Epidermal melanocyte (primary cell): ENCODE measurements around the gene STIP1.

Experiments
- DNase-seq: peaks from one replicate; pipeline ENCODE4 v3.0.0; 2011; ENCODE audit warnings: low spot score; ENCODE audit not compliant: insufficient read length

The STIP1 gene

DNA sequence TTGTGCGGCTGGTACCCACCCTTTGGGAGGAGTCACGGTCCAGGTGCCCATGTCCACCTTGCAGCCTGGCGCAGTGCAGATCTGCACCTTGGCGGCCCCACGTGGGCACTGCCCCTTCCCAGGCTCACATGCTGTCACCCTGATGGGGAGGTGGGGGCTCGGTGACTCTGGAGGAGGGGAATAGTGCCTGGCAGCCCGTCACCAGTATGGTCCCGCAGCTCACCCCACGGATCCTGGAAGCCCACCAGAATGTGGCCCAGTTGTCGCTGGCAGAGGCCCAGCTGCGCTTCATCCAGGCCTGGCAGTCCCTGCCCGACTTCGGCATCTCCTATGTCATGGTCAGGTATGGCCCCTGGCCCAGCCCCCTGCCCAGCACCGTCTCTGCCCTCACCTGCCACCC, 34.8 kb downstream of the STIP1 start:
- no peak for DNase-seq

DNA sequence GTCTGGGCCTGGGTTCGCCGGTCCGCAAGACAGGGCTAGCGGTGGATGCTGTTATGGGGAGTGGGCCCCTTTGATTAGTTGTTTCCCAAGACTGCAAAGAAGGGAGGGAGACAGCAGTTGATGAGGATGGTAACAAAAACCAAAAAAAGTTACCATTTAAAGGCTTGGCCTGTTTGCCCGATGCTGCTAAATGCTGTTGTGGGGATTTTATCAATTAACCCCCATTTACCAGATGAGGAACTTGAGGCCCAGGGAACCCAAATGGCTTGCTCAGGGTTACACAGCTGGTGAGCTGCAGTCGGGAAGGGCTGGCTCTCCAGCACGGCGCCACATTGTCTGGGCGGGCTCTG, 36.7 kb downstream of the STIP1 start:
- no peak for DNase-seq

DNA sequence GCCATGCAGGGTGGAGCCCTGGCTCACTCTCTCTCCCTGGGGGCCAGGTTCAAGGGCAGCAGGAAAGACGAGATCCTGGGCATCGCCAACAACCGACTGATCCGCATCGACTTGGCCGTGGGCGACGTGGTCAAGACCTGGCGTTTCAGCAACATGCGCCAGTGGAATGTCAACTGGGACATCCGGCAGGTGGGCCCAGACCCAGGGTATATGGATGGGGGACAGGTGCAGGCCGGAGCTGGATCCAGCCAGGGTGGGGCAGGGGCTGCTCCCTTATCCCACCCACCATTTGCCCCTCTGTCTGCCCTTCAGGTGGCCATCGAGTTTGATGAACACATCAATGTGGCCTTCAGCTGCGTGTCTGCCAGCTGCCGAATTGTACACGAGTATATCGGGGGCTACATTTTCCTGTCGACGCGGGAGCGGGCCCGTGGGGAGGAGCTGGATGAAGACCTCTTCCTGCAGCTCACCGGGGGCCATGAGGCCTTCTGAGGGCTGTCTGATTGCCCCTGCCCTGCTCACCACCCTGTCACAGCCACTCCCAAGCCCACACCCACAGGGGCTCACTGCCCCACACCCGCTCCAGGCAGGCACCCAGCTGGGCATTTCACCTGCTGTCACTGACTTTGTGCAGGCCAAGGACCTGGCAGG, 37.2 kb downstream of the STIP1 start:
- no peak for DNase-seq

DNA sequence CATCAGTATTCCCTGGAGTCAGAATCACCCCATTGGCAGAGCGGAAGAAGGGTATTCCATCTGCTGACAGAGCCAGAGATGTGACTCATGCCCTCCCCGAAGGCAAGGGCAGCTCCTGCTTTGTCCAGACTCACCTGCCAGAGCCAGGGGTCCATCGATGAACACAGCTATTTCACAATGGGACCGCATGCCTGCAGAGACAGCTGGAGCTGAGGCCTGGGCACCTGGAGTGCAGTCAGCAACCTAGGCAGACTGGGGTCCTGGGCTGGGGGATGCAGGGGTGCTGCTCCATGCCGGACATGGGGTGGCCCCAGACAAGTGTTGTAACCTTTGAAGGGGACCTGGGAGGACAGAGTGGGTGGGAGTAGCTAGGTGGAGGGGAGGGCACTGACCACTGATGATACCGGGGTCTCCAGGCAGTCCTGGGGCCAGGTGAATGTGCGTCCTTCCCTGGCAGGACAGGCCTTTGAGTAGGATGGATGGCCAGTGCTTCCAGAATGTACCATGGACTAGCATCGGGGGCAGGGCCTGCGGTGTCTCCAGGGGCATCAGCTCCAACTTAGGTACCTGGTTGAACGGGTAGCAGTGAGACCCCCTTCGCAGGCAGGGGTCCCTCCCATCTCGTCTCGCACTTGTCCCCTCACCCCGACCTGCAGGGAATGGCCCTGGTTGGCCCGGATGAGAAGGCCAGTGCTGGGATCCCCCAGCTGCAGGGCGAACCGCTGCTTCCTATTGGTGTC, 38.4 kb downstream of the STIP1 start:
- DNase-seq, result no peak

DNA sequence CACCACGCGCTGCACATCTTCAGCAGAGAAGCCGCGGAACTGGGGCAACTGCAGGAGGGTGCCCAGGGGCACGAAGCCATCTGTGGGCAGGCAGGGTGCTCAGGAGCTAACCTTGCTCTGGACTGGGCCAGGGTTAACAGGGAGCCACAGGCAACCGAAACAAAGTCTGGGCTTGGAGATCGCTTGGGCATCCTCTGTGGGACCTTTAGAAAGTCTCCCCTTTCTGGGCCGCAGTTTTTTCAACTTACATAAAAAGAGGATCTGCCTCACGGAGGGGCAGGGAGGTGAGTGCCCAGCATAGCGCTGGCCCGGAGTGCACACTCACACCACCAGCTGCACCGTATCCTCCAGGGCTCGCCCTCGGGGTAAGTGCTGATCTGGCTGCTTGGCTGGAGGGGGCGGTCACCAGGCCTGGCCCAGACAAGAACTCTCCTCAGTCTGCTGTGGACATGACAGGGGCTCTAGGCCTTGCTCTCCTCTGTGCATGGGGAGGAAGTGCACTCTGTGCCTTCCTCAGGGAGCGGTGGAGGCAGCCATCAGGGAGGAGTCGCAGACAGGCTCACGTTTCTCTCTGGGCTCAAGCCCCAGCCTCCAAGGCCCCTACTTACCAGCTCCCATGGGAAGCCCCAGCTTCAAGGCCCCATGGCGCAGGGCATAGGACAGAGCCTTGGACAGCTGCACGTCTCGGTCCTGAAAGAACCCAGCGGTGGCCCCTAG, 39.1 kb downstream of the STIP1 start:
- no peak for DNase-seq

DNA sequence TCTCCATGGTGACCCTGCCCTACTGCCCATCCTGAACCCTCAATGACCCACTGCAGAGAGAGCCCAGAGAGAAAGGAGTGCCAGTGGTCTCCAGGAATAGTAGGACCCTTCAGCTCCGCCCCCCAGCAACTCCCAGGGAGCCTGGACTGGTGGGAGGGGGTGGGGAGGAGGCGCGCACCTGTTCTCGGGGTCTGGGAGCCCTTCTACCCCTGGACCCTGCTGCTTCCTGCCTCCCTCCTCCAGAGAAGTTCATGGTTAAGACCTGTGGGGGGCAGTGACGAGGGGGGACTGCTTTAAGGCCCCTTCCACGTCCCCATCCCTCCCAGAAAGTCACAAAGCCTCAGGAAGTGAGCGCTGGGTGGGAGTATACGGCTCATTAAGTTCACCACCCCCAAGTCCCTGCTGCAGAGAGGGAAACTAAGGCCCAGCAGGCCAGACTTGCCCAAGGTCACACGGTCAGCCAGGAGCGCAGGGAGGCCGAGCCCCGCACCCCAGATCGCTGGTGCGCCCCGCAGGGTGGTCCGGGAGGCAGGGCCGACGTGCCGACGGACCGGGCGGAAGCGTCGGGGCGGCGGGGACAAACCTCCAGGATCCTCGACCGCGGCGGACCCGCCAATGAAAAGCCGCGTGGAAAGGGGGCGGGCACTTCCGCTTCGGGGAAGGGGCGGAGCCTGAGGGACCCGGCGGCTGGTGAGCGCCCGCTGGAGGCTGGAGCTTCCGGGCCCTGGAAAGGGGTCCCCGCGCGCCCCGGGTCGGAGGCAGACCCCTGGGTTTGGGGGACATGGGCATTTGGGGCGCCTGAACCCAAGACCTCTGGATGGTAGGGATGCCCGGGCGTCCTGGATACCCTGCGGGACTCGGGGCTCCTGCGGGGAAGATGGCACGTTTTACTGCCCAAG, 39.9 kb downstream of the STIP1 start, which contains the start of the genes NUDT22 and TRPT1:
Gene NUDT22 (plus strand): TSS at position 667 of the 899 bp plus-strand sequence. CDS start 379 bp downstream, outside the sequence.
Gene TRPT1 (minus strand): TSS at position 579 of the 899 bp plus-strand sequence. CDS start 326 bp downstream, at position 253.
- DNase-seq, result peak; percentile 94

DNA sequence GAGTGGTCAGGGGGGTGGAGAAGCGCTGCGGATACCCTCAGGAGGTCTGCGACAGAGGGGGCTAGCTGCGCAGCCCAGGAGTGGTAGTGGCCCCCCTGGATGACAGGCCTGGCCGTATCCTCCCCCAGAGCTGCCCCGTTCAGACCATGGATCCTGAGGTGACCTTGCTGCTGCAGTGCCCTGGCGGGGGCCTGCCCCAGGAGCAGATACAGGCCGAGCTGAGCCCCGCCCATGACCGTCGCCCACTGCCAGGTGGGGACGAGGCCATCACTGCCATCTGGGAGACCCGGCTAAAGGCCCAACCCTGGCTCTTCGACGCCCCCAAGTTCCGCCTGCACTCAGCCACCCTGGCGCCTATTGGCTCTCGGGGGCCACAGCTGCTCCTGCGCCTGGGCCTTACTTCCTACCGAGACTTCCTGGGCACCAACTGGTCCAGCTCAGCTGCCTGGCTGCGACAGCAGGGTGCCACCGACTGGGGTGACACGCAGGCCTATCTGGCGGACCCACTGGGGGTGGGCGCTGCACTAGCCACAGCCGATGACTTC, 40.6 kb downstream of the STIP1 start:
- DNase-seq, result no peak

DNA sequence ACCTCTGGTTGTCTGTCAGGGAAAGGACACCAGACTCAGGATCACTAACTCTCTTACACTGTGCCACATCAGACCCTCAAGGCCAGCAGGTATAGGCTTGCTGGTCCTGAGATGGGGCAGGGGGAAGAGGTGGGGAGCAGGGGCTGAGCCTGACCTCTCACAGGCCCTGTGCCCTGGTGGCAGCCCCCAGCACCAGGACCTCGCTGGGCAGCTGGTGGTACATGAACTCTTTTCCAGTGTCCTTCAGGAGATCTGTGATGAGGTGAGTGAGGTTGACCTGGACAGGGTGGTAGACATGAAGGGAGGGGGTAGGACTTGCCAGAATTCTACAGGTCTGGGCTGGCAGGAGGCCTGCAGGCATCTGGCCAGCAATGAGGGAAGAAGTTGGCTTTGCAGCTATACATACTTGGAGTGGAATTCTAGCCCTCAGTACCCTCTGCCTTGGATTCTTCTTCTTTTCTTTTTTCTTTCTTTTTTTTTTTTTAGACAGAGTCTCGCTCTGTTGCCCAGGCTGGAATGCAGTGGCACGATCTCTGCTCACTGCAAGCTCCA, 41.5 kb downstream of the STIP1 start:
- DNase-seq, result no peak

DNA sequence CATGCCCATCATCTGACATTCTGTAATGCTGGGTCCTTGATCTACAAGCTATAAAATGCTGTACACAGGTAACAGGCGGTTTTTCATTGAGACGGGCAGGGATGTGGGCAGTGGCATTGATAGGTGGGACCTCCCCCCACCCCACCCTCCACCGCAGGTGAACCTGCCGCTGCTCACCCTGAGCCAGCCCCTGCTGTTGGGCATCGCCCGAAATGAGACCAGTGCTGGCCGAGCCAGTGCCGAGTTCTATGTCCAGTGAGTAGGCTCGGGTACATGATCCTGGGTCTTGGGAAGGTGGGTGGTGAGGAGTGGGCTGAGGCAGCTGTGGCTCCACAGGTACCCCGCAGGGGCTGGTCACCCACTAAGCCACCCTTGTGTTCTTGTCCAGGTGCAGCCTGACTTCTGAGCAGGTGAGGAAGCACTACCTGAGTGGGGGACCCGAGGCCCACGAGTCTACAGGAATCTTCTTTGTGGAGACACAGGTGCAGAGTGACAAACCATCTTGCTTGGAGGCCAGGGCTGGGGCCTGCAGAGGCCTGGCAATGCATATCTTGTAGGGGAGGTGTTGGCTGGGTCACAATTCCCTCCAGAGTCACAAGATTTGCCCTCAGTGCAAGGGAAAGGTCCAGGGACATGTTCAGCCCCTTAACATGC, 43.2 kb downstream of the STIP1 start:
- DNase-seq, result no peak

DNA sequence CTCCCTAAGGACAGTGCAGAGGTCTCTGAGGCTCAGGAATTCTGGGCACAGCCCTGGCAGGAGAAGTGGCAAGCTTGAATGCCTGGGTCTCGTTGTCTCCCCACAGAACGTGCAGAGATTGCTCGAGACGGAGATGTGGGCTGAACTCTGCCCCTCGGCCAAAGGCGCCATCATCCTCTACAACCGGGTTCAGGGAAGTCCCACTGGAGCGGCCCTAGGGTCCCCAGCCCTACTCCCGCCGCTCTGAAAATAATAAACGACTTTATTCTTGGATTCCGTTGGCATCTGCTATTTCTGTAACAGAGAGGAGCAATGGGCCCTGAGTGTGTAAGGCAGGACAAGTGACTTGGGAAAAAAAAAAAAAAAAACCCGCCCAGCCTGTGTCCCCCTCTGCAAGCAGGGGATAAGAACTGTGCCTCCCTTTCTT, 43.8 kb downstream of the STIP1 start:
- DNase-seq, result no peak

DNA sequence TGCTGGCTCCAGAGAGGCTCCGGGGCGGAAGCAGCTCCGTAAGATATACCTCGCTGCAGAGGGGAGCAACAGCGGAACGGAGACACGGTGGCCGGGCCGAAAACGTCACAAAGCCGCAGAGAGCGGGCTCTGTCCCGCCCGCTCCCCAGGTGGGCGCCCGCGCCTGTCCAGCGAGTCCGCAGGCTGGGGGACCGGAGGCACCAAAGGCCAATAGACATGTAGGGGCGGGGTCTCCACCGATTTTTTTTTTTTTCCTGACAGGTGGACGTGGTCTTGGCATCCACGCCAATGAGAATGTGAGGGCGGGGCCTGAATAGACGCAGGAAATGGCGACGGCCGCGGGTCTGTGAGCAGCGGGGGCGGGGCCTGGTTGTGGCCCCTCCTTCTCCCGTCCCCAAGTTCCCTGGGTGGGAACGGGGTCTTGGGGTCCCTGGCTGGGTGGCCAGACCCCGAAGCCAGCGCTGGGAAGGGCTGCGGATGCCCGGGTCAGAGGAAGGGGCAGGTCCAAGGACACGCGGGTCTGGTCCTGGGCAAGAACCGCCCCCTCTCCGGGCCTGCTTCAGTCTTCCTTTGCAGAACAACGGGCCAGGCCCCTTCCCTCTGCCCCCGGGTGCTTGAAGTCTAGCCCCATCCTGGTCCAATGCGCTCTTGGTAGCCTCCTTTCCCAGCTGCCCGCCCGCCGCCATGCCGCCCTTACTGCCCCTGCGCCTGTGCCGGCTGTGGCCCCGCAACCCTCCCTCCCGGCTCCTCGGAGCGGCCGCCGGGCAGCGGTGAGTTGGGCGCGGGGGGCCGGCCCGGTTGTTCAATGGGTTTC, 44.4 kb downstream of the STIP1 start, which contains the start of gene DNAJC4:
Gene DNAJC4 (plus strand): TSS at position 378 of the 814 bp plus-strand sequence. CDS start 307 bp downstream, at position 685.
- DNase-seq, result peak; percentile 79

DNA sequence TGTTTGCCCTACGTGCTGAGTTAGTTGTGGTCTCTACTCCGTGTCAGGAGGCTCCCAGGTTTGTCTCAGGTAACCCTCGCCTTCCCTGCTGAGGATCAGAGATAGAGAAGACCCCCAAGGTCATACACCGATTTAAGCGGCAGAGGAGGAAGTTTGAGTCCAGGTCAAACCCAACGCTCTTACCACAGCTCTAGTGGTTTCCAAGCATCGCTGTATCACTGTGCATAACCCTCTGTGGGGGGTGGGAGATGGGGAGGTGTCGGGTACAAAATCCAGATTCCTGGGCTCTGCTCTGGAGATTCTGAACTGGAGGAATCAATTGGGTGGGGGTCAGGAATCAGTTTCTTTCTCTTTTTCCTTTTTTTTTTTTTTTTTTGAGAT, 45.0 kb downstream of the STIP1 start:
- no peak for DNase-seq

DNA sequence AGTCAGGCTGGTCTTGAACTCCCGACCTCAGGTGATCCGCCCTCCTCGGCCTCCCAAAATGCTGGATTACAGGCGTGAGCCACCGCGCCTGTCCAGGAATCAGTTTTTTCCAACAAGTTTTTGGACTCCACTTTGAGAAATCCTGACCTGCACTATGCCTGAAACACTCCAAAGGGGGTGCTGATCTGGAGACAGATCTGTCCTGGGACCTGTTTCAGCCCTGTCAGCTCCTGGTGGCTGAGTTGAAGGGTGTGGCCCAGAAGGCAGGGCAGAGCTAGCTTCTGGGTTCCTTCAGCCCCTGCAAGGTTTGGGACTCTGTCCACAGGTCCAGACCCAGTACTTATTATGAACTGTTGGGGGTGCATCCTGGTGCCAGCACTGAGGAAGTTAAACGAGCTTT, 45.6 kb downstream of the STIP1 start:
- DNase-seq, result no peak

DNA sequence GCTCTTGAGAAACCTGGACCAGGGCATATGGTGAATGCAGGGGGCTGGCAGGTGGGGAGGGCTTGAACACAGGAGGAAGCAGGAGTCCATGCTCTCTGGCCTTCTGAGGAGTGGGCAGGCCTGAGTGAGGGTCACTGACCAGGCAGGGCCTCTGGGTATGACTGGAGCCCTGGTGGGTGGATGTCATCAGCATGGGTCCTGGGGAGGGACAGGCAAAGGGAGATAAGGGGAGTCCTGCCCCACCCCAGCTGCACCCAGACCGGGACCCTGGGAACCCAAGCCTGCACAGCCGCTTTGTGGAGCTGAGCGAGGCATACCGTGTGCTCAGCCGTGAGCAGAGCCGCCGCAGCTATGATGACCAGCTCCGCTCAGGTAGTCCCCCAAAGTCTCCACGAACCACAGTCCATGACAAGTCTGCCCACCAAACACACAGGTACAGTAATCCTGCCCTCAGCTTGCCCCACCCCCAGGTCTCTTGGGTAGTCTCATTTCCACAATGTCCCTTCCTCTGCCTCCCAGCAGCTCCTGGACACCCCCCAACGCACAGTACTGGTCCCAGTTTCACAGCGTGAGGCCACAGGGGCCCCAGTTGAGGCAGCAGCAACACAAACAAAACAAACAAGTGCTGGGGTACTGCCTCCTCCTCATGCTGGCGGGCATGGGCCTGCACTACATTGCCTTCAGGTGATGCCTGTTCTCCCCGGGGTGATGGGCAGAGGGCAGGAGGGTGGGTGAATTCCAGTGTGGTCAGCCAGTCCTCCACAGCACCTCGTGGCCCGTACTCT, 46.4 kb downstream of the STIP1 start:
- no peak for DNase-seq

DNA sequence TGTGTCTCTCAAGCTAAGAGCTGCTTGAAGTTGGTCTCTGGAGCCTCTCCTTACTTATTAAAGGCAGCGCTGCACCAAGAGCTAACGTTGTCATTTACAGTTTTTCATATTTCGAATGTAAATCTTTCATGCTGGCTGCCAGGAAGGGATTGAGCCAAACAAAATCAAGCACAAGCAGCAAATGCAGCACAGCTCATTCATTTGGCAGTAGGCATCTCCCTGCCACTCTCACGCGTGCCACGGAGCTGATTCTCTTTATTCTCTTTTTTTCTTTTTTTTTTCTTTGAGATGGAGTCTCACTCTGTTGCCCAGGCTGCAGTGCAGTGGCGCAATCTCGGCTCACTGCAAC, 47.0 kb downstream of the STIP1 start:
- no peak for DNase-seq

DNA sequence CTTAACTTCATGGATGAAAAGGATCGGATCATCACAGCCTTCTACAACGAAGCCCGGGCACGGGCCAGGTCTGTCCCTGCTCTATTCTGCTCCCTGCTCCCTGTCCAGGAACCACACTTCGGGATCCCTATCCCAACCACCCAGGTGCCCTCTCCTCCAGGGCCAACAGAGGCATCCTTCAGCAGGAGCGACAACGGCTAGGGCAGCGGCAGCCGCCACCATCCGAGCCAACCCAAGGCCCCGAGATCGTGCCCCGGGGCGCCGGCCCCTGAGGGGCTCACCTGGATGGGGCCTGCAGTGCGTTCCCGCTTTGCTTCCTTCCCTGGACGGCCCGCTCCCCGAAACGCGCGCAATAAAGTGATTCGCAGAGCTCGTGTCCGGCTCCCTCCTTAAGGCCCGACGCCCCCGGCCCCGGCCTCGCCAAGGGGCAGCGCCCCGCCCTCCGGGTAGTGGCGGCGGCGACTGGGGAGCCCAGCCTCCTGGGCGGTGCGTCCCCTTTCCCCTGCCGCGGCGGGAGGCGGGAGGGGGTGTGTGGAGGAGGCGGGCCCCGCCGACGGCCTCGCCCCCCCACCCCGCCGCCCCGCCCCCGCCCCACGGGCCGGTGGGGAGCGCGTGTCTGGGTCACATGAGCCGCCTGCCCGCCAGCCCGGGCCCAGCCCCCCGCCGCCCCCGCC, 48.1 kb downstream of the STIP1 start, which contains the start of gene VEGFB:
Gene VEGFB (plus strand): TSS at position 672 of the 674 bp plus-strand sequence. CDS start 250 bp downstream, outside the sequence.
- DNase-seq, result peak; percentile 67

DNA sequence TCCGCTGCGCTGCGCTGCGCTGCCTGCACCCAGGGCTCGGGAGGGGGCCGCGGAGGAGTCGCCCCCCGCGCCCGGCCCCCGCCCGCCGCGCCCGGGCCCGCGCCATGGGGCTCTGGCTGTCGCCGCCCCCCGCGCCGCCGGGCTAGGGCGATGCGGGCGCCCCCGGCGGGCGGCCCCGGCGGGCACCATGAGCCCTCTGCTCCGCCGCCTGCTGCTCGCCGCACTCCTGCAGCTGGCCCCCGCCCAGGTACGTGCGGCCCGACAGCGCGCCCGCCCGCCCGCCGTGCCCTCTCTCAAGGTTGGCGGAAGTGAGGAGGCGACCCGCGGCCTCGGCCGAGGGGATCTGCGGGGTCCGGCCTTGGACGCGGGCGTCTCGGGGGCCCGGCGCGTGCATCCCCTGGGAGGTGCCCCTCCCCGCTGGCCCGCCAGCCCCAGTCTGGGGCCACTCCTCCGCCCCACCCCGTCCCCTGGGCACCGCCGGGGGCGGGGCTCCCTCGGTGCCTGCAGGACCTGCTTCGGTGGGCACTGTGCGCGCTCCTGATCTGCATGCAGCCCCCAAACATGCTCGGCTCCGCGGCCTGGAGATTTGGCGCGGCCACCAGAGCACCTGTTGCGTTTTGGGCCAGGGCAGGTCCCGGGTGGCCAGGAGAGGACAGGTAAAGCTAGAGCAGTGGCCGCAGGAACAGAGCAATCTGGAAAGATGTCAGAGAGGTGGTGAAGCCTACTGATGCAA, 48.8 kb downstream of the STIP1 start:
- no peak for DNase-seq
